NCI-H774 (cell line): Measurements from ENCODE around the gene ZFYVE28.

Experiments used
- DNase-seq: peaks from one replicate; lab custom pipeline; 2025; lab: John Stamatoyannopoulos, UW

ZFYVE28 gene

GRCh38 chr4:2302387-2303119 lies 115.9 kb downstream of the ZFYVE28 start:
- DNase-seq = no peak

DNA sequence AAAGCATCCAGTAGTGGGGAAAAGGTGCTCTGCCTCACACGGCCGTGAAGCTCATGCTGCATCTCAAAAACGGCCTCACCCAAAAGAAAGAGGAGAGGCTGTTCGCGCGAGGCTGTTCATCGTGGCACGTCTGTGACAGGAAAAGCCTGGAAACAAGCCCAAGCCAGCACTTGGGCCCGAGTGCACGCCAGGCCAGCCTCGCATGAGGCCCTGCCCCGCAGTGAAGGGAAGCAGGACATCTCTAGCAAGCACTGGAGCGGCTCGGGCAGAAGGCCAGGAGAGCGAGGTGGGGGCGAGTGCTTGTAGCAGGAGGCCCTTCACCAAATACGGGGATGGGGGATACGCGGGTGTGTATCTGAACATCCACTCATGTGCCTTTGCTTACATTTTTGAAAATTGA lies 116.6 kb downstream of the ZFYVE28 start:
- DNase-seq = no peak

GRCh38 chr4:2301225-2301642 lies 117.2 kb downstream of the ZFYVE28 start:
- DNase-seq = no peak

GRCh38 chr4:2300431-2301224 lies 117.8 kb downstream of the ZFYVE28 start:
- DNase-seq = no peak

DNA sequence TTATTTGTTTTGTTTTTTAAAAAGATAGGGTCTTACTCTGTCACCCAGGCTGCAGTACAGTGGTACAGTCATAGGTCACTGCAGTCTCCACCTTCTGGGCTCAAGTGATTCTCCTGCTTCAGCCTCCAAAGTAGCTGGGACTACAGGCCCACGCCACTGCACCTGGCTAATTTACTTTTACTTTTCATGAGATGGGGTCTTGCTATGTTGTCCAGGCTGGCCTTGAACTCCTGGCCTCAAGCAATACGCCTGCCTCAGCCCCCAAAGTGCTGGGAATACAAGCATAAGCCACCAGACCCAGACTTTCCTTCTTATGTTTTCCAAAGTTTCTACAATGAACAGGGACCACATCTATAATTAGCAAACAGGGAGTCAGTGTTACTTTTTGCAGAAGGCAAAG lies 118.7 kb downstream of the ZFYVE28 start:
- DNase-seq = no peak

DNA sequence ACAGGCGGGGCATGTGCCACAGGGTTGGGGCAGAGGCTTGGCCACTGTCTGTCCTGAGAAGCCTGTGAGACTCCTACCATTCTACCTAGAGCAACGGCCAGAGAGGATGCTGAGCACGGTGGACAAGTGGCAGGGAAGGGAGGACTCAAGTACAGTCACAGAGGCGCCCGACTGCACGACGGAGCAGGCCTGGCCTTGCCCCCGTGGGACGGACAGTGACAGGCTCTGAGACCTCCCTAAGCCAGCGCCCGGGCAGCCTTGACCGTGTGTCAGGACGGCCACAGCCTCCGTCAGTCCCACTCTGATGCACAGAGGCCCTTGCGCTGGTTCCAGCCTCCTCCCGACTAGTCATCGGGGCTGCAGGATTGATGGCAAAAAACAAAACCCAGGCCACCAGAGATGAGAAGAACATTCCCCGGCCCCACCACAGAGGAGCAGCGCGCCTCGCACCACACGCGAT lies 119.9 kb downstream of the ZFYVE28 start:
- no peak for DNase-seq

GRCh38 chr4:2297606-2298531 lies 120.6 kb downstream of the ZFYVE28 start:
- no peak for DNase-seq

DNA sequence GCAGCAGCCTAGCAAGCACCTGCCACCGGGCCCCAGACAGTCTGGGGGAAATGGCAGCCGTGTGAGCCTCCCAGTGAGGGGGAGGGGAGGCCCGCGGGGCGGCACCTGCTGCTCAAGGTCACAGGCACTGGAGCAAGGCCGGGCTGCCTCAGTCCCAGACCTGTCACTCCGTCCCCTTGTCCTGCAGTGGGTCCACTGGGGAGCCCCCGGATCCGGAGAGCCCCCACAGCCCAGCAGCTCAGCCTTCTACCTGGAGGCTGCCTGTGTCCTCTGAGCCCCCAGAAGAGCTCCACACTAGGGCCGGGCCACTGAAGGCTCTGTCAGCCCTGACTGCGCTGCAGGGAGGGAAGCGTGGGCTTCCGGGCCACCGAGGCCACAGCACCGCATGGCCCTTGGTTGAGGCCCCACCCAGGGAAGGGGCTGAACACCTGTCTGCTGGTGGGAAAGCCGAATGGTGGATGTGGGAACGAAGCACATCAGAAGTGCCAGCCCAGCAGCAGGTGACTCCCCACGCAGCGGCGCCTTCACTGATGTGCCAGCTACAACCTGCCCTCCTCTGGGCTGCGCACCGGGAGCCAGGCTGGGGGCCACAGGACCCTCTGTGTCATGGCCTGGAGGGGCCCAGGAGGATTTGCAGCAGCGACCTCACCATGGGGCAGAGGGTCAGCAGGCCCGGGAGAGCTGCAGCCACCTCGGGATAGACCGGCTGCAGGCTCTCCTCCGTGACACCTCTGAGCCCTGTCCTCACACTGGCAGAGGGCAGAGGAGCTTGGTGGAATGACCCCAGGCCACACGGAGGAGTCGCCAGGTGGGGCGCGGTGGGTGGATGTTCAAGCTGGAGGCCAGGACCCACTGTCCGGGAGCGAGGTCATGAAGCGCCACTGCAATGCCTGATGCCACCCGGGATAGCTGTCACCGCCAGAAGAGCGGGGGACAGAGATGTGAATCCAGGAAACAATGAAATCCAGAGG lies 121.5 kb downstream of the ZFYVE28 start:
- no peak for DNase-seq

- no peak for DNase-seq
Observed at GRCh38 chr4:2295900-2296442, 122.5 kb downstream of the ZFYVE28 start.

DNA sequence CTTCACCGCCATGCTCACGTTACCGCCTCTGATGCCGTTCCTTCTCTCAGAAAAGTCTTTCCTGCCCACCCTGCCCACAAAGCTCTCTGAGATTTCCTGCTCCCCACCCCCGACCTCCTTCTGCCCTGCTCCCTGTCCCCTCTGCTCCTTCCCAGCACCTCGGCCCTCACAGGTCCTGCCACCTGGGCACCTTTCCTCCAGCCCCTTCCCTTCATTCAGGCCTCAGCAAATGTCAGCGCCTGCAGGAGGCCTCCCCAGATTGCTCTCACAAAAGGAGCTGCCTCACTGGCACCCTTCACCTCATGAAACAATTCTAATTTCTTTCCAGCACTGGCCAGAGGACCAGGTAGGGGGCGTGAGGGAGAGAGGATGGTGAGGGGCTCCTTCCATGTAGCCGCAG lies 122.9 kb downstream of the ZFYVE28 start:
- DNase-seq = no peak

DNA sequence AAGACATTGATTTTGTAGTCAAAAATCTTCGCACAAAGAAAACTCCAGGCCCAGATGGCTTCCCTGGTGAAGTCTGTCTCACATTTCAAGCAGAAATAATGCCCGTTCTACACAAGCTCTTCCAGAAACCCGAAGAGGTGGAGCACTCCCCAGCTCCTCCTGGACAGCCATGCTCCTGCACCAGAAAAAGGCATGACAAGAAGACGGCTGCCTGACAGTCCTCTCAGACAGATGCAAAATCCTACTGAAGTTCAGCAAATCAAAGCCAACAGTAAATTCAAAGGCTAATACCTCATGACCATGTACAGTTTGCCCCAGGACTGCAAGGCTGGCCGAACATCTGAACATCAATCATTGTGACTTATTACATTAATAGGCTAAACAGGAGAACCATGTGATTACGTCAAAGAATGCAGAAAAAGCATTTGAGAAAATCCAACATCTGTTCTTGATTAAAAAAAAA lies 125.8 kb downstream of the ZFYVE28 start:
- no peak for DNase-seq

DNA sequence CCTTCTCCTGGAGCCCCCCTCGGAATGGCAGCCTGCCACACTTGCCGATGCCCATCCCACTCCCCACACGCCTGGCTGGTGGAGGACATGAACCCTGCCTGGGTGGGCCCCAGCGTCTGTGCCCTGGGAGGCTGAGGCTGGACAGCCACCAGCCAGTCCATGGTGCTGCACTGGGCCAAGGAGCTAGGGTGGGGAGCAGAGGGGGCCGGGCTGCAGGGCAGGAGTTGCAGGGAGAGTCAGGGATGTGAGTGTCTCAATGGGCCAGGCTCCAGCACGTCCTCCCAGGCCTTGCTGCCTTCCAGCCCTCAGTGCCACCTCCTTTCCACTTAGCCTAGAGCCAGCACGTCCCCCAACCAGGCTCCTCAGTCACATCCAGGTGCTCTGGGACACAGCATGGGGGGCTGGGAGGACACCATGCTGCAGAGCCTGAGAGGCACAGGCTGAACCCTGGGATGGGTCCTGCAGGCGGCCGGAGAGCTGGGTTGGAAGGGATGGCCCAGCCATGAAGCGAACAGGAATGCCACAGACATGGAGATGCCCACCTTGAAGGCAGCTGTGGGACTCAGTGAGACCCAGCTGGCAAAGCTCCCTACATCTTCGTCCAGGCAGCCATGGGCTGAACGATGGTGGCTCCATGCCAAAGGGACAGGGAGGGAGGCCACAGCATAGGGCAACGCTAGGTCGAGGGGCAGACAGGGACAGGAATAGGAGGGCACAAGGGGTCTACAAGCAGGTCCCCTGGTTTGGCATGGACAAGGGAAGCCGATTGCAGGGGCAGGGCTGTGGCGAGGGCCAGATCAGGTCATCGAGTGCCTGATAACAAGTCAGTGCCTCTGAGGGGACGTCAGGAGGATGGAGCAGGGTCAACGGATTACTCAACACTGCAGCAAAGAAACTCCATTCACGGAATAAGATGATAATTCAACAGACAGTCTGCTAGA lies 126.5 kb downstream of the ZFYVE28 start:
- no peak for DNase-seq

DNA sequence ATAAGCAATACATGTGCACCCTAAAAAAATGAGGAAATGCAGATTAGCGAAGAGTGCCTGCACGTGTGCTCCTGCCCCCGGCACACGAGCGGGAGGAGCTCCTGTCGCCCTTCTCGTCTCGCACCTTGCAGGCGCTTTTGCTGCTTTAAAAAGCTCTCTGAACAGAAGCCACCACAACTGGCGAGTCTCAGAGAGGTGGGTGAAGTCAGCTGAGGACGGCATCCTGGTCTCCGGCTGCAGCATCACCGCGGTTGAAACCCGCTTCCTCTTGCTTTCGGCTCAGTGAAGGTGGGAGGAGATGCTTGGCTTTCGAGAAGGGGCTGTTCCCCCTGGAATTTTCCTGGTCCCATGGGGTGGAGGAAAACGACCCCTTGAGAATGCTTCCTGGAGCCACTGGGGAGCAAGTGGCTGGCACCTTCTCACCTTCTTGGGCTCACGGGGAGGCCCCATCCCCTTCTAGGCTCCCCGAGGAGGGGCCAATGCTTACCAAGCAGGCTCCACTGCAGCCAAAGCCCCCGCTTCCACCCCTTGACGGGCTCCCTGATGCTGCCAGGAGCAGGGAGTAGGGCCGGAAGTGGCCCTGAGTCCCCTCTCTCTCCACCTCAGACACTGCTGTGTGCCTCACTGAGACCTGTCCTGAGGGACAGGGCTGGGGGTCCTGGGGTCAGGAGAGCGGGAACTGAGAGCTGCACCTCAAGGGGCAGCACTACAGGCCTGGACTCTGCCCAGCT lies 127.3 kb downstream of the ZFYVE28 start:
- DNase-seq = no peak

DNA sequence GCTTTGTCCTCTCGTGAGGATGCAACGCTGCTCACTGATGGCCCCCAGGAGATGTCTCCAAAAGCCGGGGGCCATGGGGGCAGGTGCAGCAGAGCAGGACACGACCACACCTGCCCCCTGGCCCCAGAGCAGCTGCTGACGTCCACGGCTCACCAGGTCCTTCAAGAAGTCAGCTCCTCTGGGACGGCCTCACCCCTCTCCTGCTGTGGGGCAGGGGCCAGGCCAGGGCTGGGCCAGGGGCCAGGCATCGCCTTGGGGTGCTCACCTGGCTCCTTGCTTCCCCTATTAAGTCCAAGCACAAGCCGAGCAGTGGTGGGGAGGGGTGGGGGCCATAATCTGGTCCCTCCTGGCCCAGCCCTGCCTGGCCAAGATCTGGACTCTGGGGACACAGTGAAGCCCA lies 128.0 kb downstream of the ZFYVE28 start:
- no peak for DNase-seq

DNA sequence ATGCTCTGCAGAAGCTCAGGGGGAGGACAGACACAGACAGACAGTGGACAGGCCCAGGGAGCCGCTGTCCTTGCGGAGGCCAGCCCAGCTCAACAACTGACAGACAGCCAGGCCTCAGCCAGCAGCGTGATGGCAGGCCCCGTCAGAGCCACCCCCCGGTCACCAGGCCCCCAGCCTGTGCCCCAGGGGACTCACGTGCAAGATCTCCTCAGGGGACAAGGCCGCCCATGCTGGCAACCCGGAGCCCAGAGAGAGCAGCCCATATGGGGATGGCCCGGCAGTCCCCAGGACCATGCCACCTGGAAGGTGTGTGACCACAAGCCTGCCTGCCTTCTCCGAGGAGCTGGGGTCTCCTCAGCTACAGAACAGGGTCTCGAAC lies 128.5 kb downstream of the ZFYVE28 start:
- DNase-seq = no peak

- no peak for DNase-seq
Observed at GRCh38 chr4:2289311-2289954, 129.0 kb downstream of the ZFYVE28 start.

- no peak for DNase-seq
Observed at GRCh38 chr4:2288051-2288541, 130.3 kb downstream of the ZFYVE28 start.

- DNase-seq = no peak
Observed at GRCh38 chr4:2287594-2287915, 130.9 kb downstream of the ZFYVE28 start.
